GM18505 (cell line): ENCODE data around the gene KCNAB1.

Experiments used
- ATAC-seq: cut with Tn5 transposase; IDR thresholded peaks from one replicate; pipeline ENCODE4 v1.9.1; 2021; ENCODE audit not compliant: unreplicated experiment
- POLR2A ChIP-seq: IDR thresholded peaks from 4 replicates; pipeline ENCODE4 v1.6.1; 2011; ENCODE audit warnings: borderline replicate concordance; ENCODE audit not compliant: insufficient read depth, insufficient read length; ENCODE audit errors: extremely low read depth

Gene KCNAB1

GRCh38 chr3:156472150-156472549 is 351.8 kb downstream of the KCNAB1 start:
- no peak for ATAC-seq
- no peak for TF ChIP-seq POLR2A

DNA sequence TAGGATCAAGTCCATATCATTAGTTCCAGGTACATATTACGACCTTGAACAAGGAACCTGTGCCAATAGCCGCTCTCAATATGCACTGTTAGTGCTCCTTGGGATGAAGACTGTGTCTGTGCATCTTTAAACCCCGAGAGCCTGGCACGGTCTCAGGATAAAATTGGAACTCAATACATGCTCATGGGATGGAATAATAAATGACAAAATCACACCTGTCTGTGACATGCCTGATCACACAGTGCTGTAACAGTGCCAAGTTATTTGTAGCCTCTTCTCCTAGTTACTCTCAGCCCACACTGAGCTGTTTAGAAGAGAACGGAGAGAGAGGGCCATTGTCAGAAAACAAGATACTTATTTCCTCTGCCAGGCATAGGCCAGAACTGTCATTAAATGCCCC is 352.3 kb downstream of the KCNAB1 start:
- no peak for TF ChIP-seq POLR2A

GRCh38 chr3:156473341-156473740 is 353.0 kb downstream of the KCNAB1 start:
- no peak for TF ChIP-seq POLR2A
- no peak for ATAC-seq

More for the DNA sequence above, 352.3 kb downstream of the KCNAB1 start:
- no peak for ATAC-seq

- TF ChIP-seq POLR2A, result no peak
- ATAC-seq, result no peak
These were observed 354.4 kb downstream of the KCNAB1 start for GRCh38 chr3:156474560-156475389.

GRCh38 chr3:156477323-156477722 is 356.9 kb downstream of the KCNAB1 start:
- no peak for ATAC-seq
- no peak for TF ChIP-seq POLR2A

GRCh38 chr3:156478891-156479290 is 358.5 kb downstream of the KCNAB1 start:
- TF ChIP-seq POLR2A, result no peak
- ATAC-seq, result no peak

DNA sequence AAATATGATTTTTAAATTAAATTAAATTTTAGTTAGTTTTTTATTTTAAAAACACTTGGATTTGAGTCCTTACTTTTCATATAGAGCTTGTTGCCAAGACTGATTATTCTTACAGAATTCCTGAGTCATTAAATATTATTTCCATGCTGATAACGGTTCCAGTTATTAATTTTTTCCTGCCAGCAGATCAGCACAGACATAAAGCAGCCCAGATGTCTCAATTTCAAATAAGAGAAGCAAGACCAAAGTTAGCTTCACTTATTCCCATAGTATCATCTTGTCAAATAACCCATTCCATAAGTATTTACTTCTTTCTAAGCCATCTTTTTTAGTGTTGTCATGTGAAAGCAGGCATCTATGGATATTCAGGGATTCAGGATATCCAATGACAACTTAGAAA is 359.2 kb downstream of the KCNAB1 start:
- no peak for TF ChIP-seq POLR2A
- ATAC-seq, result no peak

- no peak for TF ChIP-seq POLR2A
- no peak for ATAC-seq
These were observed 360.6 kb downstream of the KCNAB1 start for GRCh38 chr3:156480949-156481348.

- TF ChIP-seq POLR2A, result no peak
- no peak for ATAC-seq
These were observed 362.6 kb downstream of the KCNAB1 start for GRCh38 chr3:156483002-156483401.

DNA sequence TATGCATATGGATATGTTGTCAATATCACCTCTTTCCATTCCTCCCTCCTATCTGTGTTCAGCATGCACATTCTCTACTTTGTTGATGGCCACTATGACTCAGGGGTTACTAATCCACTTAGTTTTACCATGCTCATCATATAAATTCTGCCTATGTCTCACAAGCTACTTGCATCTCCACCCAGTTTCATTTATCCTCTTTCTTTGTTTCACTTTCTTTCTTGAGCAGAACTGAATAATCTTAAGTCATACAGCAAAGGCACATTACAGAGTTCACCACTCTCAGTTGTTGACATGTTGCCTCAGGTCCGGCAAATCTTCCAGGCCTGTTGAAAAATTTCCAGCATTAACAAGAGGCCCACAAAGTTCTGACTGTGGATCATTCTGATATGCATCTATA is 363.0 kb downstream of the KCNAB1 start:
- TF ChIP-seq POLR2A, result no peak
- ATAC-seq, result peak; percentile 89

DNA sequence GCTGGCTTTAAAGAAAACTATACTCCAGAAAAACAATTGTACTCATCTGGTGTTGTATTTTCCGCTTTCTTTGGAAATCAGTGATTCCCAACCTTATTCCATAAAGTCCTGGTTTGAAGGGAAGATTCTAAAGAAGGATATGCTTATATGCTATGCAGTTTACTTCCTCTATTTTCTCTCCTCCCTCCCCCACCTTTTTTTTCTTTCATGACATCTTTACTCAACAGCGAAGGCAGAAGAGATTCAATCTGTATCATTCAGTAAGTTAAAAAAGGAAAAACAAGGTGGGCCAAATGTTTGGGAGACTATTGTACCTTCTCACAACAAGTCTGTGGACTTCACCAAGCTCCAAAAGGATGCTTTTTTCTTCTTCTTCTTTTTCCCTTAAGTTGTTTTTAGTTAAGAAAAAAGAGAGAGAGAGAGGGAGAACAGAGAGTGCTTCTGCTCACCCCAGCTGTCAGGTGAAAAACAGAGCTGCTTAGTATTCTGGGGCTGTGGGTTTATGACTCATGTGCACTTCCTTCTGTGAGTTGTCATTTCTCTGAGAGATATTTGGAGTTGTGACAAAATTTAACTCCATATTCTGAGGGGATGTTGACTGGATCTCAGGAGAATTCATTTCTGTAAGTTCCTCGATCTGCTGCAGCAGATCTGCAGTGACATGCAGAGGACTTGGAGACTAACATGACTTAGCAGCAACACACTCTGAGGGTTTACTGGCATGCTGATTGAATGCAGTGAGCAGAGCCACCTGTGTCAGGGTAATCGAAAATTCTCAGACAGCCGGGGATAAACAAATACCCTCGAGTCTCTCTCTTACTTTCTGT is 363.8 kb downstream of the KCNAB1 start:
- TF ChIP-seq POLR2A, result no peak
- peak; percentile 83 for ATAC-seq

- no peak for ATAC-seq
- no peak for TF ChIP-seq POLR2A
These were observed 368.4 kb downstream of the KCNAB1 start for GRCh38 chr3:156488767-156489166.

GRCh38 chr3:156489462-156489911 is 369.1 kb downstream of the KCNAB1 start:
- no peak for ATAC-seq

GRCh38 chr3:156491192-156491591 is 370.8 kb downstream of the KCNAB1 start:
- no peak for TF ChIP-seq POLR2A
- ATAC-seq, result no peak

More at GRCh38 chr3:156489462-156489911, 369.1 kb downstream of the KCNAB1 start:
- no peak for TF ChIP-seq POLR2A
